Fibroblast of the aortic adventitia (primary cell): ENCODE results near the gene SMTN. TPM values are rescaled to one million over a fixed set of nuclear protein-coding genes. Genes with fewer than 3 reads are reported as not detected.
"Not testable (repeated sequence)": the region's sequence is repeated elsewhere in the genome, so short reads cannot be mapped to it uniquely, and the experiment has no call there.

Experiments
- DNase-seq: peaks from one replicate; pipeline ENCODE4 v3.0.0-alpha.2; 2010; ENCODE audit warnings: low read depth
- H3K4me3 ChIP-seq: 2 replicates; pipeline ENCODE4 v1.5.1; 2011; ENCODE audit warnings: low read depth, mild to moderate bottlenecking, control low read depth, low read length, moderate library complexity
- CTCF ChIP-seq: IDR thresholded peaks from 2 replicates; pipeline ENCODE4 v1.5.1; 2011; ENCODE audit warnings: mild to moderate bottlenecking, low read length, control low read depth, inconsistent platforms; ENCODE audit not compliant: insufficient read depth
- total RNA-seq: library from RNA; depleted of rRNA; stranded (reverse); fragments of >200 nt; gene quantifications from 2 replicates; pipeline ENCODE4 v1.2.3, GENCODE V29; 2012; ENCODE audit warnings: low replicate concordance

SMTN gene
- total RNA-seq, 1 donor: 63.5 TPM

- DNase-seq: peak; percentile 98
- TF ChIP-seq CTCF: peak; percentile 98
- H3K4me3 ChIP-seq: peak within 1 kb of the TSS; percentile 91
Observed at GRCh38 chr22:31107178-31107893, 26.2 kb downstream of the SMTN start, which contains the start of gene SELENOM. Gene SELENOM, minus strand, starts transcription at chr22:31107568. Its CDS starts 63 bp downstream, at chr22:31107505.

- peak overlapping the region; percentile 60 for H3K4me3 ChIP-seq
- no peak for TF ChIP-seq CTCF
- DNase-seq: no peak
Observed at GRCh38 chr22:31107894-31108218, 26.7 kb downstream of the SMTN start.

GRCh38 chr22:31112547-31113091 is 31.5 kb downstream of the SMTN start:
- not testable (repeated sequence) for H3K4me3 ChIP-seq, DNase-seq

GRCh38 chr22:31118046-31118820 is 37.1 kb downstream of the SMTN start:
- H3K4me3 ChIP-seq: no peak overlapping the region
- no peak for TF ChIP-seq CTCF

GRCh38 chr22:31119026-31119717 is 38.1 kb downstream of the SMTN start:
- no peak overlapping the region for H3K4me3 ChIP-seq
- TF ChIP-seq CTCF: no peak
- DNase-seq: no peak

More at GRCh38 chr22:31118046-31118820, 37.1 kb downstream of the SMTN start:
- no peak for DNase-seq

- no peak for DNase-seq
- no peak overlapping the region for H3K4me3 ChIP-seq
- TF ChIP-seq CTCF: no peak
Observed at GRCh38 chr22:31120230-31120629, 39.1 kb downstream of the SMTN start.

GRCh38 chr22:31120642-31121041 is 39.5 kb downstream of the SMTN start:
- no peak overlapping the region for H3K4me3 ChIP-seq
- DNase-seq: no peak
- no peak for TF ChIP-seq CTCF
